GM12872 (cell line): Measurements from ENCODE around the gene OR51B4.

Source experiments
- CTCF ChIP-seq: IDR thresholded peaks from 3 replicates; pipeline ENCODE4 v1.5.1; 2011; ENCODE audit warnings: low read depth, mild to moderate bottlenecking, low read length, moderate library complexity; ENCODE audit not compliant: insufficient read depth

The OR51B4 gene

GRCh38 chr11:5284637-5285036 is 17.1 kb downstream of the OR51B4 start:
- TF ChIP-seq CTCF, result no peak

GRCh38 chr11:5283882-5284281 is 17.9 kb downstream of the OR51B4 start:
- no peak for TF ChIP-seq CTCF

GRCh38 chr11:5283086-5283485 is 18.7 kb downstream of the OR51B4 start:
- TF ChIP-seq CTCF, result no peak

GRCh38 chr11:5282628-5283027 is 19.1 kb downstream of the OR51B4 start:
- TF ChIP-seq CTCF, result no peak

GRCh38 chr11:5281596-5281995 is 20.1 kb downstream of the OR51B4 start:
- no peak for TF ChIP-seq CTCF

- no peak for TF ChIP-seq CTCF
Measured at GRCh38 chr11:5280582-5281102, 21.1 kb downstream of the OR51B4 start.

- TF ChIP-seq CTCF, result no peak
Measured at GRCh38 chr11:5279471-5280090, 22.2 kb downstream of the OR51B4 start.
